GM23338 (cell line): ENCODE measurements around the gene FNIP2. TPM values are rescaled to one million over a fixed set of nuclear protein-coding genes. Genes with fewer than 3 reads are reported as not detected.

Source experiments
- ATAC-seq: fragments of 200-7000 bp; cut with Tn5 transposase; 3 replicates; pipeline ENCODE4 v1.9.1; 2020
- DNase-seq: peaks from one replicate; pipeline ENCODE4 v3.0.0-alpha.2; 2015; ENCODE audit warnings: low spot score
- H2AFZ ChIP-seq: fragments of 200-600 bp; sonication (generic); 2 replicates; pipeline ENCODE4 v1.8.0; 2016; ENCODE audit warnings: antibody characterized with exemption, mild to moderate bottlenecking, moderate library complexity
- H3F3A ChIP-seq: fragments of 200-600 bp; sonication (generic); replicated peaks from 2 replicates; pipeline ENCODE4 v1.8.0; 2017; ENCODE audit warnings: antibody characterized with exemption, mixed run types, low read depth
- H3K27ac ChIP-seq: fragments of 200-600 bp; sonication (generic); 2 replicates; pipeline ENCODE4 v1.6.1; 2016; ENCODE audit warnings: low read depth
- H3K27me3 ChIP-seq: fragments of 200-600 bp; sonication (generic); 2 replicates; pipeline ENCODE4 v1.8.0; 2016; ENCODE audit warnings: mild to moderate bottlenecking, mixed run types, moderate library complexity; ENCODE audit not compliant: insufficient read depth
- H3K36me3 ChIP-seq: fragments of 200-600 bp; sonication (generic); 2 replicates; pipeline ENCODE4 v1.8.0; 2016; ENCODE audit warnings: mild to moderate bottlenecking; ENCODE audit not compliant: insufficient read depth
- H3K4me1 ChIP-seq: fragments of 200-600 bp; sonication (generic); 2 replicates; pipeline ENCODE4 v1.8.0; 2016; ENCODE audit warnings: mild to moderate bottlenecking, moderate library complexity; ENCODE audit not compliant: insufficient read depth
- H3K4me2 ChIP-seq: fragments of 200-600 bp; sonication (generic); 2 replicates; pipeline ENCODE4 v1.7.1; 2017; ENCODE audit warnings: mixed run types
- H3K4me3 ChIP-seq: fragments of 200-600 bp; sonication (generic); 2 replicates; pipeline ENCODE4 v1.6.1; 2016; ENCODE audit warnings: mixed run types
- H3K79me2 ChIP-seq: fragments of 200-600 bp; sonication (generic); replicated peaks from 2 replicates; pipeline ENCODE4 v1.8.0; 2017; ENCODE audit warnings: mild to moderate bottlenecking; ENCODE audit not compliant: insufficient read depth
- H3K9me2 ChIP-seq: fragments of 200-600 bp; sonication (generic); 2 replicates; pipeline ENCODE4 v1.8.0; 2017; ENCODE audit not compliant: insufficient read depth
- H4K20me1 ChIP-seq: fragments of 200-600 bp; sonication (generic); replicated peaks from 2 replicates; pipeline ENCODE4 v1.8.0; 2017; ENCODE audit warnings: mild to moderate bottlenecking; ENCODE audit not compliant: insufficient read depth
- H3K27ac Mint-ChIP-seq: 2 replicates; pipeline ENCODE4 v1.8.0; 2020; ENCODE audit warnings: inconsistent platforms, mild to moderate bottlenecking, moderate library complexity, mixed read lengths
- H3K27me3 Mint-ChIP-seq: 3 replicates; pipeline ENCODE4 v1.8.0; 2022; ENCODE audit warnings: low read depth, mild to moderate bottlenecking, moderate library complexity, mixed read lengths, inconsistent platforms; ENCODE audit not compliant: insufficient read depth, poor library complexity
- H3K36me3 Mint-ChIP-seq: 3 replicates; pipeline ENCODE4 v1.8.0; 2021; ENCODE audit warnings: low read depth, mild to moderate bottlenecking, inconsistent platforms, moderate library complexity, mixed read lengths
- H3K4me1 Mint-ChIP-seq: 3 replicates; pipeline ENCODE4 v1.8.0; 2020; ENCODE audit warnings: mild to moderate bottlenecking, inconsistent platforms, mixed read lengths
- H3K4me3 Mint-ChIP-seq: 3 replicates; pipeline ENCODE4 v1.8.0; 2021; ENCODE audit warnings: moderate library complexity, mild to moderate bottlenecking, inconsistent platforms, mixed read lengths
- H3K9me3 Mint-ChIP-seq: 3 replicates; pipeline ENCODE4 v1.8.0; 2020; ENCODE audit warnings: moderate library complexity, mild to moderate bottlenecking, inconsistent platforms, mixed read lengths
- CREB1 ChIP-seq: fragments of 250-450 bp; sonication (Bioruptor Pico); IDR thresholded peaks from 2 replicates; pipeline ENCODE4 v1.5.0; 2020; ENCODE audit warnings: low read depth, mild to moderate bottlenecking, moderate library complexity
- EZH2 ChIP-seq: fragments of 200-600 bp; sonication (generic); IDR thresholded peaks from one replicate; pipeline ENCODE4 v1.8.0; 2017; ENCODE audit warnings: antibody characterized with exemption, mild to moderate bottlenecking, low read depth; ENCODE audit not compliant: unreplicated experiment
- EZH2phosphoT487 ChIP-seq: fragments of 200-600 bp; sonication (generic); IDR thresholded peaks from one replicate; pipeline ENCODE4 v1.8.1; 2018; ENCODE audit warnings: antibody characterized with exemption; ENCODE audit not compliant: unreplicated experiment
- JUNB ChIP-seq: IDR thresholded peaks from one replicate; pipeline ENCODE4 v1.6.1; 2016; ENCODE audit warnings: antibody characterized with exemption; ENCODE audit not compliant: unreplicated experiment
- NANOG ChIP-seq: IDR thresholded peaks from 2 replicates; pipeline ENCODE4 v1.6.1; 2016; ENCODE audit warnings: antibody characterized with exemption, borderline replicate concordance
- POLR2AphosphoS5 ChIP-seq: IDR thresholded peaks from 2 replicates; pipeline ENCODE4 v1.6.1; 2016; ENCODE audit warnings: antibody characterized with exemption, low read depth
- STAT1 ChIP-seq: IDR thresholded peaks from one replicate; pipeline ENCODE4 v1.6.1; 2016; ENCODE audit warnings: antibody characterized with exemption; ENCODE audit not compliant: unreplicated experiment
- ZNF114 ChIP-seq: fragments of 250-450 bp; sonication (Bioruptor Pico); IDR thresholded peaks from 2 replicates; pipeline ENCODE4 v1.5.0; 2020; ENCODE audit warnings: mild to moderate bottlenecking, moderate library complexity
- ZNF331 ChIP-seq: fragments of 250-450 bp; sonication (Bioruptor Pico); IDR thresholded peaks from 2 replicates; pipeline ENCODE4 v1.5.0; 2020; ENCODE audit warnings: low read depth, mild to moderate bottlenecking, moderate library complexity
- polyA plus RNA-seq: library from polyadenylated mRNA; unstranded; fragments of >200 nt; fragmentation: Nextera tagmentation; extraction: Ambion mirVana; gene quantifications from 2 replicates; pipeline ENCODE4 v1.2.1, GENCODE V29; 2016
- total RNA-seq: library from RNA; depleted of rRNA; stranded (reverse); fragments of >200 nt; shearing (Covaris generic); gene quantifications from 2 replicates; pipeline ENCODE4 v1.2.3, GENCODE V29; 2014
- TF ChIP-seq, protein P1 (sequence below): fragments of 250-450 bp; sonication (Bioruptor Pico); IDR thresholded peaks from 2 replicates; pipeline ENCODE4 v1.5.0; 2020; ENCODE audit warnings: mild to moderate bottlenecking, moderate library complexity
- TF ChIP-seq, protein P2 (sequence below): IDR thresholded peaks from one replicate; pipeline ENCODE4 v1.6.1; 2018; ENCODE audit warnings: antibody characterized with exemption; ENCODE audit not compliant: unreplicated experiment
- TF ChIP-seq, protein P3 (sequence below), 2 experiments: fragments of 200-600 bp in 1 of 2; sonication (generic) in 1 of 2; conservative IDR thresholded peaks; 2 replicates each; pipeline versions ENCODE4 v1.5.1 to v1.6.1; 2016 to 2017; ENCODE audit warnings: antibody characterized with exemption in 2 of 2, low read depth in 2 of 2, mild to moderate bottlenecking in 2 of 2, moderate library complexity in 1 of 2
- TF ChIP-seq, protein P4 (sequence below): IDR thresholded peaks from 2 replicates; pipeline ENCODE4 v1.6.1; 2016; ENCODE audit warnings: antibody characterized with exemption

The FNIP2 gene
- total and polyA plus RNA-seq, 2 experiments from 2014 or later = 2.7 to 17.2 TPM

DNA sequence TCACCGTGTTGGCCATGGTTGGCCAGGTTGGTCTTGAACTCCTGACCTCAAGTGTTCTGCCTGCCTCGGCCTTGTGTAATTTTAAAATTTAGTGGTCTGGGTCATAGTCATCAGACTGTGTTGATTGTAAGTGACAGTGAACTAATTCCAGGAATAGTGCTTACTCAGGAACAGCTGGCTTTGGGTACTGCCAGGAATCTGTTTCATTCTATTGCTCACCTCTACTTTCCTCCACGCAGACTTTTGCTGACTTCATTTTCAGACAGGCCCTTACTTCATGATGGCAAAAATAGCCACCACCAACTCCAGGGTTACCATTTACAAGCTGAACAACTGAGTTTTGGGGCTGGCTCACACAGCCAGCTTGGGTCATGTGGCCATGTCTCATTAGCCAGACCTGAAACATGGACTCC, 54.6 kb downstream of the FNIP2 start:
- no peak overlapping the region for H2AFZ ChIP-seq
- no peaks in the 10 kb centered on the region for H3K36me3 ChIP-seq
- H3K4me1 Mint-ChIP-seq = peaks cover 32% of the 10 kb centered on the region
- no peak for ATAC-seq
- no peaks in the 10 kb centered on the region for H4K20me1 ChIP-seq
- H3K4me2 ChIP-seq = no peak overlapping the region
- DNase-seq = no peak
- H3K36me3 Mint-ChIP-seq = no peaks in the 10 kb centered on the region
- H3K4me3 Mint-ChIP-seq = no peak overlapping the region
- no peaks in the 10 kb centered on the region for H3K9me2 ChIP-seq
- no peaks in the 10 kb centered on the region for H3K27me3 Mint-ChIP-seq
- 0 out of 2 replicates have a peak, but pooled peaks cover 3% of the 10 kb centered on the region for H3K4me1 ChIP-seq
- no peak overlapping the region for H3K27ac ChIP-seq
- TF ChIP-seq, protein P1, sequence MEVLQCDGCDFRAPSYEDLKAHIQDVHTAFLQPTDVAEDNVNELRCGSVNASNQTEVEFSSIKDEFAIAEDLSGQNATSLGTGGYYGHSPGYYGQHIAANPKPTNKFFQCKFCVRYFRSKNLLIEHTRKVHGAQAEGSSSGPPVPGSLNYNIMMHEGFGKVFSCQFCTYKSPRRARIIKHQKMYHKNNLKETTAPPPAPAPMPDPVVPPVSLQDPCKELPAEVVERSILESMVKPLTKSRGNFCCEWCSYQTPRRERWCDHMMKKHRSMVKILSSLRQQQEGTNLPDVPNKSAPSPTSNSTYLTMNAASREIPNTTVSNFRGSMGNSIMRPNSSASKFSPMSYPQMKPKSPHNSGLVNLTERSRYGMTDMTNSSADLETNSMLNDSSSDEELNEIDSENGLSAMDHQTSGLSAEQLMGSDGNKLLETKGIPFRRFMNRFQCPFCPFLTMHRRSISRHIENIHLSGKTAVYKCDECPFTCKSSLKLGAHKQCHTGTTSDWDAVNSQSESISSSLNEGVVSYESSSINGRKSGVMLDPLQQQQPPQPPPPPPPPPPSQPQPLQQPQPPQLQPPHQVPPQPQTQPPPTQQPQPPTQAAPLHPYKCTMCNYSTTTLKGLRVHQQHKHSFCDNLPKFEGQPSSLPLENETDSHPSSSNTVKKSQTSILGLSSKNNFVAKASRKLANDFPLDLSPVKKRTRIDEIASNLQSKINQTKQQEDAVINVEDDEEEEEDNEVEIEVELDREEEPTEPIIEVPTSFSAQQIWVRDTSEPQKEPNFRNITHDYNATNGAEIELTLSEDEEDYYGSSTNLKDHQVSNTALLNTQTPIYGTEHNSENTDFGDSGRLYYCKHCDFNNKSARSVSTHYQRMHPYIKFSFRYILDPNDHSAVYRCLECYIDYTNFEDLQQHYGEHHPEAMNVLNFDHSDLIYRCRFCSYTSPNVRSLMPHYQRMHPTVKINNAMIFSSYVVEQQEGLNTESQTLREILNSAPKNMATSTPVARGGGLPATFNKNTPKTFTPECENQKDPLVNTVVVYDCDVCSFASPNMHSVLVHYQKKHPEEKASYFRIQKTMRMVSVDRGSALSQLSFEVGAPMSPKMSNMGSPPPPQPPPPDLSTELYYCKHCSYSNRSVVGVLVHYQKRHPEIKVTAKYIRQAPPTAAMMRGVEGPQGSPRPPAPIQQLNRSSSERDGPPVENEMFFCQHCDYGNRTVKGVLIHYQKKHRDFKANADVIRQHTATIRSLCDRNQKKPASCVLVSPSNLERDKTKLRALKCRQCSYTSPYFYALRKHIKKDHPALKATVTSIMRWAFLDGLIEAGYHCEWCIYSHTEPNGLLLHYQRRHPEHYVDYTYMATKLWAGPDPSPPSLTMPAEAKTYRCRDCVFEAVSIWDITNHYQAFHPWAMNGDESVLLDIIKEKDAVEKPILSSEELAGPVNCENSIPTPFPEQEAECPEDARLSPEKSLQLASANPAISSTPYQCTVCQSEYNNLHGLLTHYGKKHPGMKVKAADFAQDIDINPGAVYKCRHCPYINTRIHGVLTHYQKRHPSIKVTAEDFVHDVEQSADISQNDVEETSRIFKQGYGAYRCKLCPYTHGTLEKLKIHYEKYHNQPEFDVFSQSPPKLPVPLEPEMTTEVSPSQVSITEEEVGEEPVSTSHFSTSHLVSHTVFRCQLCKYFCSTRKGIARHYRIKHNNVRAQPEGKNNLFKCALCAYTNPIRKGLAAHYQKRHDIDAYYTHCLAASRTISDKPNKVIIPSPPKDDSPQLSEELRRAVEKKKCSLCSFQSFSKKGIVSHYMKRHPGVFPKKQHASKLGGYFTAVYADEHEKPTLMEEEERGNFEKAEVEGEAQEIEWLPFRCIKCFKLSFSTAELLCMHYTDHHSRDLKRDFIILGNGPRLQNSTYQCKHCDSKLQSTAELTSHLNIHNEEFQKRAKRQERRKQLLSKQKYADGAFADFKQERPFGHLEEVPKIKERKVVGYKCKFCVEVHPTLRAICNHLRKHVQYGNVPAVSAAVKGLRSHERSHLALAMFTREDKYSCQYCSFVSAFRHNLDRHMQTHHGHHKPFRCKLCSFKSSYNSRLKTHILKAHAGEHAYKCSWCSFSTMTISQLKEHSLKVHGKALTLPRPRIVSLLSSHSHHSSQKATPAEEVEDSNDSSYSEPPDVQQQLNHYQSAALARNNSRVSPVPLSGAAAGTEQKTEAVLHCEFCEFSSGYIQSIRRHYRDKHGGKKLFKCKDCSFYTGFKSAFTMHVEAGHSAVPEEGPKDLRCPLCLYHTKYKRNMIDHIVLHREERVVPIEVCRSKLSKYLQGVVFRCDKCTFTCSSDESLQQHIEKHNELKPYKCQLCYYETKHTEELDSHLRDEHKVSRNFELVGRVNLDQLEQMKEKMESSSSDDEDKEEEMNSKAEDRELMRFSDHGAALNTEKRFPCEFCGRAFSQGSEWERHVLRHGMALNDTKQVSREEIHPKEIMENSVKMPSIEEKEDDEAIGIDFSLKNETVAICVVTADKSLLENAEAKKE (CRISPR knock-in tag) = no peak
- TF ChIP-seq EZH2 (no peak), CREB1 (no peak), JUNB (no peak), ZNF114 (CRISPR knock-in tag) (no peak), STAT1 (no peak), NANOG (no peak), EZH2phosphoT487 (no peak), POLR2AphosphoS5 (no peak), ZNF331 (CRISPR knock-in tag) (no peak)
- TF ChIP-seq, protein P2, sequence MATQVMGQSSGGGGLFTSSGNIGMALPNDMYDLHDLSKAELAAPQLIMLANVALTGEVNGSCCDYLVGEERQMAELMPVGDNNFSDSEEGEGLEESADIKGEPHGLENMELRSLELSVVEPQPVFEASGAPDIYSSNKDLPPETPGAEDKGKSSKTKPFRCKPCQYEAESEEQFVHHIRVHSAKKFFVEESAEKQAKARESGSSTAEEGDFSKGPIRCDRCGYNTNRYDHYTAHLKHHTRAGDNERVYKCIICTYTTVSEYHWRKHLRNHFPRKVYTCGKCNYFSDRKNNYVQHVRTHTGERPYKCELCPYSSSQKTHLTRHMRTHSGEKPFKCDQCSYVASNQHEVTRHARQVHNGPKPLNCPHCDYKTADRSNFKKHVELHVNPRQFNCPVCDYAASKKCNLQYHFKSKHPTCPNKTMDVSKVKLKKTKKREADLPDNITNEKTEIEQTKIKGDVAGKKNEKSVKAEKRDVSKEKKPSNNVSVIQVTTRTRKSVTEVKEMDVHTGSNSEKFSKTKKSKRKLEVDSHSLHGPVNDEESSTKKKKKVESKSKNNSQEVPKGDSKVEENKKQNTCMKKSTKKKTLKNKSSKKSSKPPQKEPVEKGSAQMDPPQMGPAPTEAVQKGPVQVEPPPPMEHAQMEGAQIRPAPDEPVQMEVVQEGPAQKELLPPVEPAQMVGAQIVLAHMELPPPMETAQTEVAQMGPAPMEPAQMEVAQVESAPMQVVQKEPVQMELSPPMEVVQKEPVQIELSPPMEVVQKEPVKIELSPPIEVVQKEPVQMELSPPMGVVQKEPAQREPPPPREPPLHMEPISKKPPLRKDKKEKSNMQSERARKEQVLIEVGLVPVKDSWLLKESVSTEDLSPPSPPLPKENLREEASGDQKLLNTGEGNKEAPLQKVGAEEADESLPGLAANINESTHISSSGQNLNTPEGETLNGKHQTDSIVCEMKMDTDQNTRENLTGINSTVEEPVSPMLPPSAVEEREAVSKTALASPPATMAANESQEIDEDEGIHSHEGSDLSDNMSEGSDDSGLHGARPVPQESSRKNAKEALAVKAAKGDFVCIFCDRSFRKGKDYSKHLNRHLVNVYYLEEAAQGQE = no peak
- TF ChIP-seq, protein P3, sequence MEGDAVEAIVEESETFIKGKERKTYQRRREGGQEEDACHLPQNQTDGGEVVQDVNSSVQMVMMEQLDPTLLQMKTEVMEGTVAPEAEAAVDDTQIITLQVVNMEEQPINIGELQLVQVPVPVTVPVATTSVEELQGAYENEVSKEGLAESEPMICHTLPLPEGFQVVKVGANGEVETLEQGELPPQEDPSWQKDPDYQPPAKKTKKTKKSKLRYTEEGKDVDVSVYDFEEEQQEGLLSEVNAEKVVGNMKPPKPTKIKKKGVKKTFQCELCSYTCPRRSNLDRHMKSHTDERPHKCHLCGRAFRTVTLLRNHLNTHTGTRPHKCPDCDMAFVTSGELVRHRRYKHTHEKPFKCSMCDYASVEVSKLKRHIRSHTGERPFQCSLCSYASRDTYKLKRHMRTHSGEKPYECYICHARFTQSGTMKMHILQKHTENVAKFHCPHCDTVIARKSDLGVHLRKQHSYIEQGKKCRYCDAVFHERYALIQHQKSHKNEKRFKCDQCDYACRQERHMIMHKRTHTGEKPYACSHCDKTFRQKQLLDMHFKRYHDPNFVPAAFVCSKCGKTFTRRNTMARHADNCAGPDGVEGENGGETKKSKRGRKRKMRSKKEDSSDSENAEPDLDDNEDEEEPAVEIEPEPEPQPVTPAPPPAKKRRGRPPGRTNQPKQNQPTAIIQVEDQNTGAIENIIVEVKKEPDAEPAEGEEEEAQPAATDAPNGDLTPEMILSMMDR (conservative IDR thresholded peaks at IDR 0.05; ENCODE audit: low read depth in 2 of 2) = no peak
- TF ChIP-seq, protein P4, sequence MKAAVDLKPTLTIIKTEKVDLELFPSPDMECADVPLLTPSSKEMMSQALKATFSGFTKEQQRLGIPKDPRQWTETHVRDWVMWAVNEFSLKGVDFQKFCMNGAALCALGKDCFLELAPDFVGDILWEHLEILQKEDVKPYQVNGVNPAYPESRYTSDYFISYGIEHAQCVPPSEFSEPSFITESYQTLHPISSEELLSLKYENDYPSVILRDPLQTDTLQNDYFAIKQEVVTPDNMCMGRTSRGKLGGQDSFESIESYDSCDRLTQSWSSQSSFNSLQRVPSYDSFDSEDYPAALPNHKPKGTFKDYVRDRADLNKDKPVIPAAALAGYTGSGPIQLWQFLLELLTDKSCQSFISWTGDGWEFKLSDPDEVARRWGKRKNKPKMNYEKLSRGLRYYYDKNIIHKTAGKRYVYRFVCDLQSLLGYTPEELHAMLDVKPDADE = no peak
- no peaks in the 10 kb centered on the region for H3K79me2 ChIP-seq
- no peak overlapping the region for H3K4me3 ChIP-seq
- no peaks in the 10 kb centered on the region for H3K9me3 Mint-ChIP-seq
- no peak overlapping the region for H3K27ac Mint-ChIP-seq
- H3F3A ChIP-seq = no peaks in the 10 kb centered on the region
- H3K27me3 ChIP-seq = no peaks in the 10 kb centered on the region
